ENCODE results near the gene BMS1. TPM values are rescaled to one million over a fixed set of nuclear protein-coding genes. Genes with fewer than 3 reads are reported as not detected.

Gene BMS1
- total and polyA plus RNA-seq, 2 of the 8 experiments (the other 6 are each of a cell fraction or from before 2014, with no cell fraction given) = 3.7 to 34.6 TPM

- H3K27ac ChIP-seq (ENCODE audit: low read depth, low read length) = no peak overlapping the region
- no peak overlapping the region for H2BK20ac ChIP-seq (ENCODE audit: low read length)
- no peak overlapping the region for H2BK12ac ChIP-seq (ENCODE audit: low read depth, low read length)
- WGBS, 2 experiments (ENCODE audit: extremely low coverage in 1 of 2, insufficient coverage in 1 of 2, insufficient read length in 1 of 2, insufficient replicate concordance in 2 of 2, low coverage in 1 of 2, low lambda C conversion rate in 2 of 2, missing lambda C conversion rate in 1 of 2) = 89% methylated on average over 5 of the region's 5 CpGs; no CpG with 5 or more reads in 1 of the 2 experiments
- no peak overlapping the region for H2BK15ac ChIP-seq (ENCODE audit: low read length)
- no peak overlapping the region for H2AFZ ChIP-seq (ENCODE audit: low read length)
- no peak for FAIRE-seq
- H3K56ac ChIP-seq (replicated peaks; ENCODE audit: insufficient read length, low read depth, low read length) = no peak overlapping the region
- ChIA-PET CTCF (ENCODE audit: partially characterized antibody) (interaction anchor here (1.1 to 2.9 kb wide), 3 partner anchors 193 to 204 kb away, joined by 4 to 12 read pairs (median 6); no protein-coding TSS in a partner anchor), POLR2A (ENCODE audit: partially characterized antibody) (no interaction called here)
- no peak overlapping the region for H4K91ac ChIP-seq (replicated peaks; ENCODE audit: insufficient read length, low read length)
- no peaks in the 10 kb centered on the region; a peak in 1 of 7 replicates for H3K27me3 ChIP-seq (replicated peaks in 1 of 4; ENCODE audit: control insufficient read depth in 3 of 4, extremely low read depth in 1 of 4, insufficient read depth in 3 of 4, low read length in 3 of 4)
- H3K4me3 ChIP-seq (ENCODE audit: extremely low read depth in 1 of 4, insufficient read depth in 2 of 4, low read depth in 3 of 4, low read length in 4 of 4) = no peak overlapping the region
- H4K8ac ChIP-seq (ENCODE audit: extremely low read depth, insufficient read depth, low read length) = no peak overlapping the region
- no peak overlapping the region for H4K5ac ChIP-seq (ENCODE audit: insufficient read length, low read depth, low read length)
- no peaks in the 10 kb centered on the region for H3K79me2 ChIP-seq (ENCODE audit: control insufficient read depth in 1 of 2, insufficient read depth in 2 of 2, low read length in 2 of 2)
- no peaks in the 10 kb centered on the region for H3K79me1 ChIP-seq (ENCODE audit: low read depth, low read length)
- H2BK5ac ChIP-seq (ENCODE audit: low read depth, low read length) = no peak overlapping the region
- H3K36me3 ChIP-seq (ENCODE audit: control insufficient read depth in 2 of 4, insufficient read depth in 4 of 4, low read length in 3 of 4) = no peaks in the 10 kb centered on the region
- no peak overlapping the region for H3K9ac ChIP-seq (replicated peaks in 1 of 4; ENCODE audit: extremely low read depth in 1 of 4, low read depth in 3 of 4, low read length in 3 of 4)
- no peak overlapping the region for H3K4me2 ChIP-seq (ENCODE audit: insufficient read depth in 1 of 2, low read depth in 2 of 2, low read length in 2 of 2)
- H2BK120ac ChIP-seq (replicated peaks; ENCODE audit: low read depth, low read length) = no peak overlapping the region
- peak overlapping the region; percentile 14 for H3K4ac ChIP-seq (replicated peaks; ENCODE audit: insufficient read length, low read depth, low read length)
- H3K18ac ChIP-seq (ENCODE audit: extremely low read depth, low read length) = no peak overlapping the region
- no peaks in the 10 kb centered on the region; a peak in 1 of 4 replicates for H3K9me3 ChIP-seq (ENCODE audit: insufficient read depth in 2 of 2, low read depth in 1 of 2, low read length in 1 of 2)
- no peaks in the 10 kb centered on the region for H3K23me2 ChIP-seq (ENCODE audit: low read depth, low read length)
- DNase-seq (ENCODE audit: low read depth in 1 of 2, low spot score in 2 of 2) = no peak
- no peaks in the 10 kb centered on the region; a peak in 2 of 7 replicates for H3K4me1 ChIP-seq (replicated peaks in 1 of 4; ENCODE audit: control insufficient read depth in 3 of 4, insufficient read depth in 4 of 4, low read length in 3 of 4)
- H3K14ac ChIP-seq (ENCODE audit: insufficient read length) = no peak overlapping the region
- no peaks in the 10 kb centered on the region for H4K20me1 ChIP-seq (replicated peaks in 1 of 2; ENCODE audit: control insufficient read depth in 1 of 2, insufficient read depth in 2 of 2, low read length in 2 of 2)
- H3K23ac ChIP-seq (ENCODE audit: insufficient read length) = no peak overlapping the region
- H2AK5ac ChIP-seq (ENCODE audit: low read depth, low read length) = no peak overlapping the region
- TF ChIP-seq SIN3A (conservative IDR thresholded peaks at IDR 0.05 in 1 of 2, IDR thresholded peaks at IDR 0.05 in 1 of 2; ENCODE audit: low read depth in 1 of 2, low read length in 2 of 2) (no peak), TCF12 (IDR thresholded peaks at IDR 0.05; ENCODE audit: low read depth, low read length) (no peak), NANOG (IDR thresholded peaks at IDR 0.05; ENCODE audit: insufficient read depth, low read depth, low read length, poor library complexity, severe bottlenecking) (no peak), HDAC2 (IDR thresholded peaks at IDR 0.05; ENCODE audit: borderline replicate concordance in 1 of 2, low read depth in 2 of 2, low read length in 2 of 2) (no peak), ASH2L (IDR thresholded peaks at IDR 0.05; ENCODE audit: low read length) (no peak), RXRA (IDR thresholded peaks at IDR 0.05; ENCODE audit: insufficient read depth, low read depth, low read length) (no peak), GABPA (IDR thresholded peaks at IDR 0.05; ENCODE audit: borderline replicate concordance, insufficient read depth, low read length) (no peak), SUZ12 (IDR thresholded peaks at IDR 0.05; ENCODE audit: low read length) (no peak), ATF3 (IDR thresholded peaks at IDR 0.05; ENCODE audit: insufficient read depth, low read depth, low read length) (no peak), NRF1 (IDR thresholded peaks at IDR 0.05; ENCODE audit: low read depth, low read length) (no peak), YY1 (IDR thresholded peaks at IDR 0.05; ENCODE audit: low read depth, low read length) (no peak)
These were observed 92.8 kb downstream of the BMS1 start for GRCh38 chr10:42875388-42875755.
